Smooth muscle cell (in vitro differentiated cells): ENCODE measurements around the gene KIF16B. TPM values are rescaled to one million over a fixed set of nuclear protein-coding genes. Genes with fewer than 3 reads are reported as not detected.

Experiments used
- DNase-seq: peaks from one replicate; lab custom pipeline; 2025; ENCODE audit not compliant: unreplicated experiment; lab: John Stamatoyannopoulos, UW
- H2AFZ ChIP-seq: fragments of 200-600 bp; sonication (generic); 2 replicates; pipeline ENCODE4 v1.6.0; 2016; ENCODE audit warnings: antibody characterized with exemption, low read depth, mild to moderate bottlenecking
- H3F3A ChIP-seq: fragments of 200-600 bp; sonication (generic); 2 replicates; pipeline ENCODE4 v1.6.0; 2017; ENCODE audit warnings: antibody characterized with exemption, low read depth
- H3K27ac ChIP-seq: fragments of 200-600 bp; sonication (generic); 2 replicates; pipeline ENCODE4 v1.5.1; 2016; ENCODE audit warnings: low read depth, mild to moderate bottlenecking
- H3K27me3 ChIP-seq: fragments of 200-600 bp; sonication (generic); 2 replicates; pipeline ENCODE4 v1.6.1; 2016; ENCODE audit warnings: low read depth, mild to moderate bottlenecking
- H3K36me3 ChIP-seq: fragments of 200-600 bp; sonication (generic); 2 replicates; pipeline ENCODE4 v1.5.1; 2016; ENCODE audit warnings: low read depth
- H3K4me1 ChIP-seq: fragments of 200-600 bp; sonication (generic); 2 replicates; pipeline ENCODE4 v1.5.1; 2016; ENCODE audit warnings: low read depth
- H3K4me2 ChIP-seq: fragments of 200-600 bp; sonication (generic); 2 replicates; pipeline ENCODE4 v1.6.0; 2016; ENCODE audit warnings: mild to moderate bottlenecking
- H3K4me3 ChIP-seq: fragments of 200-600 bp; sonication (generic); 2 replicates; pipeline ENCODE4 v1.5.1; 2016; ENCODE audit warnings: mild to moderate bottlenecking
- H3K79me2 ChIP-seq: fragments of 200-600 bp; sonication (generic); 2 replicates; pipeline ENCODE4 v1.6.0; 2016; ENCODE audit warnings: low read depth, mild to moderate bottlenecking
- H3K9ac ChIP-seq: fragments of 200-600 bp; sonication (generic); 2 replicates; pipeline ENCODE4 v1.6.0; 2016; ENCODE audit warnings: low read depth
- H3K9me3 ChIP-seq: fragments of 200-600 bp; sonication (generic); replicated peaks from 2 replicates; pipeline ENCODE4 v1.5.1; 2016; ENCODE audit warnings: low read depth
- H4K20me1 ChIP-seq: fragments of 200-600 bp; sonication (generic); 2 replicates; pipeline ENCODE4 v1.6.0; 2016; ENCODE audit warnings: low read depth
- WGBS: methylation state at CpG from one replicate; pipeline ENCODE4 v1.1.7; 2016; ENCODE audit warnings: low lambda C conversion rate; 5-methylcytosine and 5-hydroxymethylcytosine counted together
- polyA plus RNA-seq: library from polyadenylated mRNA; unstranded; fragments of >200 nt; fragmentation: Nextera tagmentation; extraction: Ambion mirVana; gene quantifications from 2 replicates; pipeline ENCODE4 v1.2.1, GENCODE V29; 2016
- total RNA-seq: library from RNA; depleted of rRNA; stranded (reverse); fragments of >200 nt; gene quantifications from 2 replicates; pipeline ENCODE4 v1.2.3, GENCODE V29; 2014
- TF ChIP-seq, protein P1 (sequence below): fragments of 200-600 bp; sonication (generic); IDR thresholded peaks from 2 replicates; pipeline ENCODE4 v1.5.1; 2017; ENCODE audit warnings: borderline replicate concordance, mild to moderate bottlenecking, antibody characterized with exemption; ENCODE audit not compliant: insufficient read depth, poor library complexity, severe bottlenecking

The KIF16B gene
- total and polyA plus RNA-seq, 2 experiments from 2014 or later = 3.6 to 12.9 TPM

DNA sequence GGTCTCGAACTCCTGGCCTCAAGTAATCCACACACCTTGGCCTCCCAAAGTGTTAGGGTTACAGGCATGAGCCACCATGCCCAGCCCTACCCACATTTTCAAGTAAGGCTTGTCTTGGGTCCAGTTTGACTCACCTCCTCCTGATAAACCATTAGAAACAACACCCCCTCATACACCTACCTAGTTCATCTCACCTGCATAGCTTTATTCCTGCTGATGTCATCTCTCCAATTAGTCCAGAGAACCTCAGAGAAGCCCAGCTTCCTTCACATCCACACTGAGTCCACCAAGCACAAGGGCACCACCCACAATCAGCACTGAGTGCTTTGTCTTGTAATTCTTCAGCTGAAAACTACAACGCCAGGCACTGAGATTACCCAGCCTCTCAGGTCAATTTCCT lies 35.3 kb downstream of the KIF16B start:
- no peak for DNase-seq
- Histone ChIP-seq H2AFZ (no peak overlapping the region), H4K20me1 (no peaks in the 10 kb centered on the region), H3K4me1 (no peaks in the 10 kb centered on the region), H3K4me3 (no peak overlapping the region), H3F3A (no peaks in the 10 kb centered on the region), H3K36me3 (no peaks in the 10 kb centered on the region), H3K4me2 (no peak overlapping the region), H3K9me3 (no peaks in the 10 kb centered on the region), H3K79me2 (no peaks in the 10 kb centered on the region), H3K27ac (no peak overlapping the region), H3K27me3 (no peaks in the 10 kb centered on the region), H3K9ac (no peak overlapping the region)
- TF ChIP-seq, protein P1, sequence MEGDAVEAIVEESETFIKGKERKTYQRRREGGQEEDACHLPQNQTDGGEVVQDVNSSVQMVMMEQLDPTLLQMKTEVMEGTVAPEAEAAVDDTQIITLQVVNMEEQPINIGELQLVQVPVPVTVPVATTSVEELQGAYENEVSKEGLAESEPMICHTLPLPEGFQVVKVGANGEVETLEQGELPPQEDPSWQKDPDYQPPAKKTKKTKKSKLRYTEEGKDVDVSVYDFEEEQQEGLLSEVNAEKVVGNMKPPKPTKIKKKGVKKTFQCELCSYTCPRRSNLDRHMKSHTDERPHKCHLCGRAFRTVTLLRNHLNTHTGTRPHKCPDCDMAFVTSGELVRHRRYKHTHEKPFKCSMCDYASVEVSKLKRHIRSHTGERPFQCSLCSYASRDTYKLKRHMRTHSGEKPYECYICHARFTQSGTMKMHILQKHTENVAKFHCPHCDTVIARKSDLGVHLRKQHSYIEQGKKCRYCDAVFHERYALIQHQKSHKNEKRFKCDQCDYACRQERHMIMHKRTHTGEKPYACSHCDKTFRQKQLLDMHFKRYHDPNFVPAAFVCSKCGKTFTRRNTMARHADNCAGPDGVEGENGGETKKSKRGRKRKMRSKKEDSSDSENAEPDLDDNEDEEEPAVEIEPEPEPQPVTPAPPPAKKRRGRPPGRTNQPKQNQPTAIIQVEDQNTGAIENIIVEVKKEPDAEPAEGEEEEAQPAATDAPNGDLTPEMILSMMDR = no peak
- 94% methylated on average over 2 of the region's 2 CpGs for WGBS

DNA sequence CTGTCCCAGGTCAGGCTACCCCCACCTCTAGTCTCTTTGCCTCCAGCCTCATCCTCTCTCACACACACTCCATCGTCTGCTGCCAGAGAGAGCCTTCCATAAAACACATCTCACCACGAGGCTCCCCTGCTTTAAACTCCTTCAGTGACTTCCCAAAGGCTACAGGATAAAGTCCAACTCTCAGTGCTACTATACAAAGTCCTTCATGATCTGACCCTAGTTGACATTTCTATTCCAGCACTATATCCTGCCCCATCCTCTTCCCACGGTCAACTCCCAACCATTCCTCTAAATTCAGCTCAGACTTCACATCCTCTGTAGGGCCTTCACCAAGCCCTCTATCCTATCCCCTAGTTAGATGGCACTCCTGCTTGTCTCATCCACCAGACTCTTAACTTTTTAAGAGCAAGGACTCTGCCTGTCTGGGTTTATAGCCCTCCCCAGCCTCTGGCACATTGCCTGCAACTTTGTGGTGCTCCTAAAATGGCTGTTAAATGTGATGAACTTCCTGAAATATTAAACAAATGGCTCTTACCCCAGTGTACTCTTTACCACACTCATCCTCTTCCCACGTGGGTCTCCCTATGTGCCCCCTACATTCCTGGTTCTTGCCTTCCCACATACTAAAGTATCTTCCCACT lies 36.1 kb downstream of the KIF16B start:
- H3K27me3 ChIP-seq = no peaks in the 10 kb centered on the region
- TF ChIP-seq, protein P1 = no peak
- H3F3A ChIP-seq = no peaks in the 10 kb centered on the region
- no peak overlapping the region for H2AFZ ChIP-seq
- H3K4me3 ChIP-seq = no peak overlapping the region
- no peaks in the 10 kb centered on the region for H3K36me3 ChIP-seq
- no peaks in the 10 kb centered on the region for H3K9me3 ChIP-seq
- no peaks in the 10 kb centered on the region for H3K79me2 ChIP-seq
- H3K9ac ChIP-seq = no peak overlapping the region
- H4K20me1 ChIP-seq = no peaks in the 10 kb centered on the region
- H3K4me1 ChIP-seq = no peaks in the 10 kb centered on the region
- DNase-seq = no peak
- 92% methylated on average over 4 of the region's 4 CpGs for WGBS
- no peak overlapping the region for H3K27ac ChIP-seq
- H3K4me2 ChIP-seq = no peak overlapping the region

DNA sequence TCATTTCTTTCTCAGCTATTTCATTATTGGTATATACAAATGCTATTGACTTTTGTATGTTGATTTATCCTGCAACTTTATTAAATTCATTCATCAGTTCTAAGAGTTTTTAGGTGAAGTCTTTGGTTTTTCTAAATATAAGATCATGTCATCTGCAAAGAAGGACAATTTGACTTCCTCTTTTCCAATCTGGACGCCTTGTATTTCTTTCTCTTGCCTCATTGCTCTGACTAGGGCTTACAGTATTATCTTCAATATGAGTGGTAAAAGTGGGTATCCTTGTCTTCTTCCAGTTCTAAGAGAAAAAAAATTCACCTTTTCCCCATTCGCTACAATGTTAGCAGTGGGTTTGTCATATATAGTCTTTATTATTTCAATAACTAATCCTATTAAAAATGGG lies 38.0 kb downstream of the KIF16B start:
- no peaks in the 10 kb centered on the region for H4K20me1 ChIP-seq
- TF ChIP-seq, protein P1 = no peak
- H2AFZ ChIP-seq = no peak overlapping the region
- no peaks in the 10 kb centered on the region for H3F3A ChIP-seq
- H3K36me3 ChIP-seq = no peaks in the 10 kb centered on the region
- H3K4me2 ChIP-seq = no peak overlapping the region
- H3K4me1 ChIP-seq = no peaks in the 10 kb centered on the region
- WGBS = 88% methylated on average over 2 of the region's 2 CpGs
- H3K9me3 ChIP-seq = no peaks in the 10 kb centered on the region
- H3K4me3 ChIP-seq = no peak overlapping the region
- DNase-seq = no peak
- H3K9ac ChIP-seq = no peak overlapping the region
- no peaks in the 10 kb centered on the region for H3K27me3 ChIP-seq
- H3K27ac ChIP-seq = no peak overlapping the region
- no peaks in the 10 kb centered on the region for H3K79me2 ChIP-seq

DNA sequence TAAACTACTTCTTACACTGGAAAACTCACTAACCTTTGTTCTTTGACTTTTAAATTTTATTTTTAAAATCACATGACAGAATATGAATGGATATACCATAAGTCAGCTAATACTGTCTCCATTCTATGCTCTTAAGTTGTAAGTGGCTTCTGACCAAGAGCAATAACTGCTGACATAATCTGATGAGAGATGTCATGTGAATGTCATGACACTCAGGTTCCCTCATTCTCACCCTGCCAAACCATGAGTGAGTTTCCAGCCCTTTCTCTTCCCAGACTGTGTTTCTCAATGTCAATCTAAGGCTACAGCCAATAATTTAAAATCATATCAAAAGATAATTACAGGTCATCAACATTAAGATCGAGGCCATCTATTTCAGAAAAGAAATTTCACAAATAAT lies 39.7 kb downstream of the KIF16B start:
- Histone ChIP-seq H3K4me1 (no peaks in the 10 kb centered on the region), H3K36me3 (no peaks in the 10 kb centered on the region), H3K4me3 (no peak overlapping the region), H4K20me1 (no peaks in the 10 kb centered on the region), H3K9me3 (no peaks in the 10 kb centered on the region), H3K9ac (no peak overlapping the region), H3K27me3 (no peaks in the 10 kb centered on the region), H3K27ac (no peak overlapping the region), H3F3A (peaks cover 4% of the 10 kb centered on the region), H3K79me2 (no peaks in the 10 kb centered on the region), H3K4me2 (no peak overlapping the region), H2AFZ (no peak overlapping the region)
- TF ChIP-seq, protein P1 = no peak
- 97% methylated on average over 1 of the region's 1 CpG for WGBS
- DNase-seq = no peak
